Breast epithelium (tissue), 3 donors: ENCODE data around the gene POMP.

ENCODE experiments used
- POLR2A ChIP-seq: fragments of 450-650 bp; IDR thresholded peaks from one replicate; pipeline ENCODE4 v1.6.1; 2016; ENCODE audit warnings: antibody characterized with exemption, mild to moderate bottlenecking, moderate library complexity
- POLR2AphosphoS5 ChIP-seq, 3 donors: sonication (generic); formaldehyde crosslinking; IDR thresholded peaks; one replicate each; pipeline ENCODE4 v1.6.1; 2017; ENCODE audit warnings: antibody characterized with exemption in 3 of 3
- TF ChIP-seq, protein P1 (sequence below), 3 donors: fragments of 450-650 bp; IDR thresholded peaks; one replicate each; pipeline ENCODE4 v1.5.1; 2016 to 2017; ENCODE audit warnings: antibody characterized with exemption in 3 of 3, mild to moderate bottlenecking in 3 of 3, moderate library complexity in 3 of 3

- TF ChIP-seq, protein P1, sequence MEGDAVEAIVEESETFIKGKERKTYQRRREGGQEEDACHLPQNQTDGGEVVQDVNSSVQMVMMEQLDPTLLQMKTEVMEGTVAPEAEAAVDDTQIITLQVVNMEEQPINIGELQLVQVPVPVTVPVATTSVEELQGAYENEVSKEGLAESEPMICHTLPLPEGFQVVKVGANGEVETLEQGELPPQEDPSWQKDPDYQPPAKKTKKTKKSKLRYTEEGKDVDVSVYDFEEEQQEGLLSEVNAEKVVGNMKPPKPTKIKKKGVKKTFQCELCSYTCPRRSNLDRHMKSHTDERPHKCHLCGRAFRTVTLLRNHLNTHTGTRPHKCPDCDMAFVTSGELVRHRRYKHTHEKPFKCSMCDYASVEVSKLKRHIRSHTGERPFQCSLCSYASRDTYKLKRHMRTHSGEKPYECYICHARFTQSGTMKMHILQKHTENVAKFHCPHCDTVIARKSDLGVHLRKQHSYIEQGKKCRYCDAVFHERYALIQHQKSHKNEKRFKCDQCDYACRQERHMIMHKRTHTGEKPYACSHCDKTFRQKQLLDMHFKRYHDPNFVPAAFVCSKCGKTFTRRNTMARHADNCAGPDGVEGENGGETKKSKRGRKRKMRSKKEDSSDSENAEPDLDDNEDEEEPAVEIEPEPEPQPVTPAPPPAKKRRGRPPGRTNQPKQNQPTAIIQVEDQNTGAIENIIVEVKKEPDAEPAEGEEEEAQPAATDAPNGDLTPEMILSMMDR (IDR thresholded peaks at IDR 0.05) = no peak
- TF ChIP-seq POLR2AphosphoS5 (IDR thresholded peaks at IDR 0.05) = no peak
- TF ChIP-seq POLR2A = no peak
Measured at GRCh38 chr13:28622286-28622685, 36.6 kb upstream of the POMP start.
